ENCODE measurements around the gene CTSH. TPM values are rescaled to one million over a fixed set of nuclear protein-coding genes. Genes with fewer than 3 reads are reported as not detected.
"Not testable (repeated sequence)": the region's sequence is repeated elsewhere in the genome, so short reads cannot be mapped to it uniquely, and the experiment has no call there.

Gene CTSH
- total RNA-seq, 1 donor from 2014 or later = 29.2 TPM

GRCh38 chr15:78880242-78880533 is 64.7 kb downstream of the CTSH start:
- DNase-seq = no peak

DNA sequence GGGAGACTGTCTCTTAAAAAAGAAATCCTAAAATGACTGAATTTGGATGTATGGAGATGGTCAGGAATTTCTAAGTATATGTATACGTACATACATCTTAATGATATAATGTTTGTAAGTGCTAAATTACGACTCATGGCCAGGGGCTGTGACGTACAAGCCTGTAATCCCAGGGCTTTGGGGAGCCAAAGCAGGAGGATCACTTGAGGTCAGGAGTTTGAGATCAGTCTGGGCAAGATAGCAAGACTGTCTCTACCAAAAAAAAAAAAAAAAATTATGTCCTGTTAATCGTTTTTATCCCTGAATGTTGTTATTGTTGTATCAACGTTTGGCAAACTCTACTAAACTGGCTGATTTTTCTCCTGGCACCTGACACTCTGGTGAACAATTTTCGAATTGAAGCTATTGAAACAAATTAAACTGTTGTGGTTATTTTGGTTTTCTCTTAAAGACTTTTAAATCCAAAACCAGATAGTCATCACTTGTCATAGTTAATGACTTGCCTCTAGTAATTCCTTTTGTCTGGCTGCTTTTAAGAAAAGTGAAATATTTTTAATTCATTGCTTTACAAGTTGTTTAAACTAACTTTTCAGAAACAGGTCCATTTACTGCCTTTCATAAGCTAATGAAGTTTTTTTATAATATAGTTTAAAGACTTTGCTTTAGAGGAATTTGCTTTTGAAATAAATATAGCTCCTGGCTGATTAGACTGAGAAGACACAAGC is 65.2 kb downstream of the CTSH start:
- DNase-seq = no peak

DNA sequence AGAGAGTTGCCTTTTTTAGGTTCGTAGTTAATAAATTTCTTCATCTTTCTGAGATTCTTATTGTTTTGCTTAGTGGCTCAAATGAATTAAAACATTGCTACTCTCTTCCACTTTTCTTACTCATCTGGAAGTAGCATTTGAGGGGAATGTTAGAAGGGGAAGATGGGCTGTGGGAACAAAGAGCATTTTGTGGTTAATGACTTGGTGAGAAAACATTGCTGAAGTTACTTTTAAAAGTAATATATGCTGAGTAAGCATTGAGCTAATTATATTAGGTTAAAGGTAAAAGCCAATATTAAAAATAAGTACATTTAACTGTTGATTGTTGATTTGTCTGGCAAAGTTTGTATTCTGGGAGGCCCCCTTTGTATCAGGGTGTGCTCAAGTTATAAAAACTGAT is 66.5 kb downstream of the CTSH start:
- DNase-seq = no peak

- DNase-seq = not testable (repeated sequence)
Measured at GRCh38 chr15:78876954-78877353, 67.9 kb downstream of the CTSH start.

DNA sequence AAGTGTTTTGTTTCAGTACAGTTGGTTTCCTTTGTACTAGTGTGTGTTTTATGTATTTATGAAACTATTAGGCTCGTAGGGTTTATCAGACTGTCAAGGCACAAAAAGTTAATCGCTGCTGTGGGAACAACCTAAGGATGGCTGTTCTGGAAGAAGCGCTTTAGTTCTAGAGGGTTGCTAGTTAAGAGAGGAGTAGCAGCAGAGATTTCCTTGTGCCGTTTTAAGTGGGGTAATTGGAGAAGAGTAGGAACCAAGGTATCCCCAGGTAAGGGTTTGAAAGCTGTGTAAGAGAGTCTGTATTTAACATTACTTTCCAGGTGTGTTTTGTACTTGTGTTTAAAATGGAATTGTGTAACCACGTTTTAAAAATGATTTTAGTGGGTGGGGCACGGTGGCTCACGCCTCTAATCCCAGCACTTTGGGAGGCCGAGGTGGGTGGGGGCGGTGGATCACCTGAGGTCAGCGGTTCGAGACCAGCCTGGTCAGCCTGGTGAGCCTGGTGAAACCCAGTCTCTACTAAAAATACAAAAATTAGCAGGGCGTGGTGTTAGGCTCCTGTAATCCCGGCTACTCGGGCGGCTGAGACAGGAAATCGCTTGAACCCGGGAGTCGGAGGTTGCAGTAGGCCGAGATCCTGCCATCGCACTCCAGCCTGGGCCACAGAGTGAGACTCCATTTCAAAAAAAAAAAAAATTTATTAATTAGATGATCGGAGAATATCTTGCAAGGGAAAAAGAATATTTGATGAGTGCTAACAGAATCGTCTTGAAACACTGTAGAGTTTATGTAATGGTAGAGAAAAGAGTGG is 69.5 kb downstream of the CTSH start:
- no peak for DNase-seq

DNA sequence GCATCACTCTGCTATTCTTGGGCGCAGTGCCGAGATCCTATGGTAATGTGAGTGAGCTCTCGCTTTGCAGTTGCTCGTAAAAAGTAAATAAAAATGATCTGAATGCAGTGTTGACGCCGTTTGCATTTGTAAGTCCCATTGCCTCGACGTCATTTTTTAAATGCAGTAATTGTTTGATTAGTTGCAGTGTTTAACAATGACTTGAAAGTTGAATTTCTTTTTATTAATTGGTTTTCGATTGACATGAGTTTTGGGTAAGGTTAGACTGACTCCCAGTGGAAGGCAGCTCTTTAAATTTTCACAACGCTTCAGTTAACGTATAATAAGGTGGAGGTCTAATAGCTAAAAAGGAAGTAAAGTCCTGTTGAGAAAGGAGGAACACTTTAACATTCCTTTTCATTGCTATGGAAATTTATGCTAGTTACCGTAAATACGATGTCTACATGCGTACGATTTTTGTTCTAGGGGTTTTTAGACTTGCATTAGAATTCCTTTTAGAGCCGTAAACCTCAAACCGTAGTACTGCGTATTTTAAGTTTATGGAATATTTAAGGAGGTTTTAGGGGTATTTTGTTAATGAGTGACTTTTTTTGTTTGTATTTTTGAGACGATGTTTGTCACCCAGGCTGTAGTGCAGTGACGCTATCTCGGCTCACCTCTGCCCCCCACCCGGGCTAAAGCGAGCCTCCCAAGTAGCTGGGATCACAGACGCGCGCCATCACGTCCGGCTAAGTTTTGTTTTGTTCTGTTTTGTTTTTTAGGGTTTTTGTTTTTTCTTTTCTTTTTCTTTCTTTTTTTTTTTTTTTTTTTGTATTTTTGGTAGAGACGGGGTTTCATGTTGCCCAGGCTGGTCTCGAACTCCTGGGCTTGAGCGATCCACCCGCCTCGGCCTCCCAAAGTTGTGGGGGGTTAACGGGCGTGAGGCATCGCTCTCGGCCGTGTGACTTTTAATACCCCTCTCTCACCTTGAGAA is 70.8 kb downstream of the CTSH start:
- DNase-seq = no peak

DNA sequence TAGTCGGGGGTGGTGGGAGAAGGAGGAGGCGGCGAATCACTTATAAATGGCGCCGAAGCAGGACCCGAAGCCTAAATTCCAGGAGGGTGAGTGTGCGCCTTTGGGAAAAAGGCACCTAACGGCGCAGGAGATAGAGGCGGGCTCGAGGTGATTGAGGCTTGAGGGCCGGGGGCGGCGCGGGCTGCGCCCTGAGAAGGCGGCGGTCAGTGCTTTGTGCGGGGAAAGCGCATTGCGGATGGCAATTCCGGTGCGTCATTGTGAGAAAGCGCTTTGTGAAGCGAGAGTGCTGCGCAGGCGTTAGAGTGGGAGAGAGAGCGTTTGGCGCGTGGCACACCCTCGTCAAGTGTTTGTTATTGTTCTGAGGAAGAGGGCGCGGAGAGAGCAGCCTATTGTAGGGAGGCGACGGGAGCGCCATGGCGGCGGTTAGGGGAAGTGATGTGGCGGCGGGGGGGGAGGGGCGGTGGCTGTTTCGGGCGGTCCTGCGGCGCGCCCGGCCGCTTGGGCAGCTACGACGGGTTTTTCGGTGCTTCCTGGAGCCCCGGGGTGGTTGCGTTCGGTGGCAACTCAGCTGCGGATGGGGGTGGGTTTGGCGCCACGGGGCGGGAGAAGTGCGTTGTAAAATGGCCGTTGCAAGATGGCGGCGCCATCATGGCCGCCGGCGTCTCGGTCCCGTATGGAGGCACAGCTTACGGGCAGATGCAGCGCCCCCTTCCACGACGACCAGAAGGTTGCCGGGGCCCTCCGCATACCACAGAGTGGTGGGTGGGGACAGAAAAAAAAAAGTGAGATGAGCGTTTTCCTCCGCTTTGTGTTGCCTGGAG is 71.7 kb downstream of the CTSH start:
- peak; percentile 79 for DNase-seq

- DNase-seq = peak; percentile 96
Measured at GRCh38 chr15:78872155-78872971, 72.5 kb downstream of the CTSH start, which contains the start of gene MORF4L1. Gene MORF4L1 (plus strand): TSS chr15:78872890. CDS start chr15:78873018, 128 bp downstream.

- not testable (repeated sequence) for DNase-seq
Measured at GRCh38 chr15:78871483-78872127, 73.2 kb downstream of the CTSH start.

Small RNAs within 50 kb of the gene (small RNA-seq; reads per million reads assigned to genes)
- not detected for gene RNU6-415P

Other genes with a start within 250 kb of the CTSH start
- 5.9 TPM for gene ADAMTS7, start 133.6 kb downstream of the CTSH start, total RNA-seq
- gene MORF4L1, start 72.2 kb downstream of the CTSH start, total RNA-seq = 697 TPM
- 2.8 TPM for gene RASGRF1, start 145.7 kb upstream of the CTSH start, total RNA-seq